Measurements from ENCODE around the gene HSPA2. TPM values are rescaled to one million over a fixed set of nuclear protein-coding genes. Genes with fewer than 3 reads are reported as not detected.

The HSPA2 gene
- total RNA-seq, 2 experiments from 2014 or later: 7.2 to 7.3 TPM

- ATAC-seq (no peak), DNase-seq (no peak)
- no peaks in the 10 kb centered on the region for H3K27me3 Mint-ChIP-seq
- CTCF ChIA-PET: no interaction called here
- no peaks in the 10 kb centered on the region for H3K4me1 Mint-ChIP-seq
- H3K36me3 Mint-ChIP-seq: no peaks in the 10 kb centered on the region
- no peaks in the 10 kb centered on the region for H3K9me3 Mint-ChIP-seq (ENCODE audit: low read depth)
- H3K4me3 Mint-ChIP-seq: no peak overlapping the region
- H3K27ac Mint-ChIP-seq: no peak overlapping the region
Observed at GRCh38 chr14:64577211-64577610, 36.7 kb downstream of the HSPA2 start.

- H3K9me3 Mint-ChIP-seq (ENCODE audit: low read depth): no peaks in the 10 kb centered on the region
- no peaks in the 10 kb centered on the region for H3K27me3 Mint-ChIP-seq
- no peaks in the 10 kb centered on the region for H3K36me3 Mint-ChIP-seq
- ATAC-seq (no peak), DNase-seq (no peak)
- no peak overlapping the region for H3K27ac Mint-ChIP-seq
- no peaks in the 10 kb centered on the region for H3K4me1 Mint-ChIP-seq
- no peak overlapping the region for H3K4me3 Mint-ChIP-seq
- CTCF ChIA-PET: interaction anchor here (2.6 kb wide), 1 partner anchor 8 kb away, joined by 7 read pairs; no protein-coding TSS in a partner anchor
Observed at GRCh38 chr14:64580467-64580866, 39.9 kb downstream of the HSPA2 start.

GRCh38 chr14:64581363-64581762, 40.8 kb downstream of the HSPA2 start:
- H3K36me3 Mint-ChIP-seq: no peaks in the 10 kb centered on the region
- CTCF ChIA-PET: interaction anchor here (2.6 kb wide), 1 partner anchor 7 kb away, joined by 7 read pairs; no protein-coding TSS in a partner anchor
- H3K4me3 Mint-ChIP-seq: no peak overlapping the region

GRCh38 chr14:64581817-64582216, 41.3 kb downstream of the HSPA2 start:
- Mint-ChIP-seq H3K27me3 (no peaks in the 10 kb centered on the region), H3K27ac (no peak overlapping the region), H3K9me3 (ENCODE audit: low read depth) (no peaks in the 10 kb centered on the region), H3K4me3 (no peak overlapping the region), H3K36me3 (no peaks in the 10 kb centered on the region), H3K4me1 (no peaks in the 10 kb centered on the region)
- CTCF ChIA-PET: no interaction called here
- DNase-seq (no peak), ATAC-seq (no peak)

More at GRCh38 chr14:64581363-64581762, 40.8 kb downstream of the HSPA2 start:
- no peak for DNase-seq
- ATAC-seq: no peak
- H3K27me3 Mint-ChIP-seq: no peaks in the 10 kb centered on the region
- H3K27ac Mint-ChIP-seq: no peak overlapping the region
- H3K4me1 Mint-ChIP-seq: no peaks in the 10 kb centered on the region
- H3K9me3 Mint-ChIP-seq (ENCODE audit: low read depth): no peaks in the 10 kb centered on the region

- H3K36me3 Mint-ChIP-seq: no peaks in the 10 kb centered on the region
- no peaks in the 10 kb centered on the region for H3K9me3 Mint-ChIP-seq (ENCODE audit: low read depth)
- H3K4me1 Mint-ChIP-seq: no peaks in the 10 kb centered on the region
- H3K27ac Mint-ChIP-seq: no peak overlapping the region
- no peak for ATAC-seq
- CTCF ChIA-PET: no interaction called here
- H3K27me3 Mint-ChIP-seq: no peaks in the 10 kb centered on the region
- H3K4me3 Mint-ChIP-seq: no peak overlapping the region
- DNase-seq: no peak
Observed at GRCh38 chr14:64584190-64584589, 43.6 kb downstream of the HSPA2 start.

- H3K9me3 Mint-ChIP-seq (ENCODE audit: low read depth): no peaks in the 10 kb centered on the region
- no peak overlapping the region for H3K27ac Mint-ChIP-seq
- ATAC-seq (no peak), DNase-seq (no peak)
- H3K4me1 Mint-ChIP-seq: peaks cover 7% of the 10 kb centered on the region
- H3K4me3 Mint-ChIP-seq: no peak overlapping the region
- CTCF ChIA-PET: no interaction called here
- peaks cover 8% of the 10 kb centered on the region for H3K27me3 Mint-ChIP-seq
- no peaks in the 10 kb centered on the region for H3K36me3 Mint-ChIP-seq
Observed at GRCh38 chr14:64591809-64592208, 51.3 kb downstream of the HSPA2 start.

Other genes with a start within 250 kb of the HSPA2 start
- gene ESR2, start 246.4 kb upstream of the HSPA2 start, total RNA-seq: under 1 TPM; 0.15 to 0.49 TPM
- gene MTHFD1, start 152.4 kb upstream of the HSPA2 start, total RNA-seq: 100 to 1,000 TPM; 223 to 316 TPM
- gene AKAP5, start 75.2 kb upstream of the HSPA2 start, total RNA-seq: 10 to 100 TPM in 1 of 2 experiments, 1 to 10 TPM in 1; 8.8 to 23.2 TPM
- 10 to 100 TPM; 31.4 to 42.8 TPM for gene ZBTB25, start 36.9 kb upstream of the HSPA2 start, total RNA-seq
- 10 to 100 TPM; 73.3 to 84.2 TPM for gene ZBTB1, start 36.0 kb upstream of the HSPA2 start, total RNA-seq
- not detected for gene PPP1R36, start 9.2 kb downstream of the HSPA2 start, total RNA-seq
- gene PLEKHG3, start 163.7 kb downstream of the HSPA2 start, total RNA-seq: 10 to 100 TPM; 11.9 to 28.2 TPM